SK-N-SH treated with all-trans-retinoic acid at 6 μM for 48 hours (cell line): ENCODE results near the gene DDX1.

Experiments
- ATAC-seq: fragments of 200-7000 bp; cut with Tn5 transposase; 3 replicates; pipeline ENCODE4 v1.9.1; 2020; ENCODE audit warnings: mild to moderate bottlenecking, moderate library complexity
- ARNTL ChIP-seq: fragments of 450-650 bp; formaldehyde crosslinking; IDR thresholded peaks from 2 replicates; pipeline ENCODE4 v1.5.0; 2020; ENCODE audit warnings: low read depth, mild to moderate bottlenecking, moderate library complexity, borderline replicate concordance
- BACH2 ChIP-seq: fragments of 250-450 bp; sonication (Bioruptor Pico); IDR thresholded peaks from 2 replicates; pipeline ENCODE4 v1.9.0; 2021; ENCODE audit warnings: mild to moderate bottlenecking, borderline replicate concordance
- CSDC2 ChIP-seq: fragments of 250-450 bp; sonication (Bioruptor Pico); IDR thresholded peaks from 2 replicates; pipeline ENCODE4 v1.5.0; 2020; ENCODE audit warnings: mild to moderate bottlenecking, moderate library complexity
- ESRRG ChIP-seq: fragments of 250-450 bp; sonication (Bioruptor Pico); IDR thresholded peaks from 2 replicates; pipeline ENCODE4 v1.6.1; 2021; ENCODE audit warnings: mild to moderate bottlenecking
- GLIS3 ChIP-seq: fragments of 250-450 bp; sonication (Bioruptor Pico); IDR thresholded peaks from 2 replicates; pipeline ENCODE4 v1.5.0; 2020; ENCODE audit warnings: mild to moderate bottlenecking, moderate library complexity
- ISL1 ChIP-seq: fragments of 250-450 bp; sonication (Bioruptor Pico); IDR thresholded peaks from 2 replicates; pipeline ENCODE4 v2.1.2; 2022; ENCODE audit warnings: mild to moderate bottlenecking, moderate library complexity
- OSR1 ChIP-seq: fragments of 250-450 bp; sonication (Bioruptor Pico); IDR thresholded peaks from 2 replicates; pipeline ENCODE4 v1.8.0; 2022; ENCODE audit warnings: moderate library complexity, mild to moderate bottlenecking, inconsistent platforms
- PPARA ChIP-seq: fragments of 250-450 bp; sonication (Bioruptor Pico); IDR thresholded peaks from 2 replicates; pipeline ENCODE4 v1.5.0; 2020; ENCODE audit warnings: mild to moderate bottlenecking, borderline replicate concordance
- RARB ChIP-seq: fragments of 250-450 bp; sonication (Bioruptor Pico); IDR thresholded peaks from 2 replicates; pipeline ENCODE4 v1.8.0; 2021; ENCODE audit warnings: mild to moderate bottlenecking, moderate library complexity
- SNAI2 ChIP-seq: fragments of 250-450 bp; sonication (Bioruptor Pico); IDR thresholded peaks from 2 replicates; pipeline ENCODE4 v1.5.0; 2020; ENCODE audit warnings: mild to moderate bottlenecking, moderate library complexity
- TCF4 ChIP-seq: fragments of 250-450 bp; sonication (Bioruptor Pico); IDR thresholded peaks from 2 replicates; pipeline ENCODE4 v1.8.0; 2021; ENCODE audit warnings: mild to moderate bottlenecking, moderate library complexity, borderline replicate concordance
- TSHZ2 ChIP-seq: fragments of 250-450 bp; sonication (Bioruptor Pico); IDR thresholded peaks from 2 replicates; pipeline ENCODE4 v1.5.0; 2020; ENCODE audit warnings: mild to moderate bottlenecking, moderate library complexity
- ZC3H10 ChIP-seq: fragments of 250-450 bp; sonication (Bioruptor Pico); IDR thresholded peaks from 2 replicates; pipeline ENCODE4 v1.5.1; 2021; ENCODE audit warnings: mild to moderate bottlenecking, moderate library complexity
- ZFP3 ChIP-seq: fragments of 250-450 bp; sonication (Bioruptor Pico); IDR thresholded peaks from 2 replicates; pipeline ENCODE4 v1.5.0; 2020; ENCODE audit warnings: mild to moderate bottlenecking, moderate library complexity
- ZFP30 ChIP-seq: fragments of 450-650 bp; formaldehyde crosslinking; IDR thresholded peaks from 2 replicates; pipeline ENCODE4 v1.5.0; 2022; ENCODE audit warnings: mild to moderate bottlenecking, moderate library complexity
- ZNF565 ChIP-seq: fragments of 450-650 bp; formaldehyde crosslinking; conservative IDR thresholded peaks from 2 replicates; pipeline ENCODE4 v1.5.0; 2020; ENCODE audit warnings: low read depth, mild to moderate bottlenecking, moderate library complexity
- ZNF70 ChIP-seq: fragments of 450-650 bp; formaldehyde crosslinking; IDR thresholded peaks from 2 replicates; pipeline ENCODE4 v1.5.0; 2020; ENCODE audit warnings: mild to moderate bottlenecking, moderate library complexity
- ZNF8 ChIP-seq: fragments of 450-650 bp; formaldehyde crosslinking; IDR thresholded peaks from 2 replicates; pipeline ENCODE4 v1.5.0; 2020; ENCODE audit warnings: mild to moderate bottlenecking, moderate library complexity
- TF ChIP-seq, protein P1 (sequence below): fragments of 250-450 bp; sonication (Bioruptor Pico); IDR thresholded peaks from 2 replicates; pipeline ENCODE4 v1.8.0; 2020; ENCODE audit warnings: mild to moderate bottlenecking, moderate library complexity, borderline replicate concordance
- TF ChIP-seq, protein P2 (sequence below): fragments of 250-450 bp; sonication (Bioruptor Pico); IDR thresholded peaks from 2 replicates; pipeline ENCODE4 v1.5.1; 2021; ENCODE audit warnings: mild to moderate bottlenecking, moderate library complexity

DDX1 gene

DNA sequence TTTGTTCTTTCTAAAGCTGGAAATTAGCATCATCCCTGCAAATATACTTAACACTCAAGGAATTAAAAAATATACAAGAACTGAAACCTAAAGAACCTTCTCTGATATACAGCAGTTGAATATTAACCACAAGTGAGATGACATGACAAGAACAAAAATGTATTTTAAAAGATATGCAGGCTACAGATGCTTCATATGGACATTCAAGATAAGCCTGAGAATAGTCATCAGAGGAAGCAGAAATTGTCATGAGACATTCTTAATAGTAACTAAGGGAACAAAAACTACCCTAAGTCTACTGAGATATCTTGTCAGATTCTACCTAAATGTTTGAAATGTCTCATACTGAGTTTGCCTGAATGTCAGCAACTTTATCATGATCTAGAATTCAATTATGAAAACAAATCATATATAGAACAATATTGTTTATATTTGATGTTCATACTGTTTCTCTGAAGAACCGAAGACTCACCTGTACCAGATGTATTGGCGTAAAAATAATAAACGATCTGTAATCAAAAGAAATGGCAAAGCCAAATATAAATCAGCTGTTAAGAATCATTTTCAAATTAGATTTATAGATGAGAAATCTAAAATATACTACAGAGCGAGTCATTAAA is 35.2 kb upstream of the DDX1 start:
- TF ChIP-seq, protein P1, sequence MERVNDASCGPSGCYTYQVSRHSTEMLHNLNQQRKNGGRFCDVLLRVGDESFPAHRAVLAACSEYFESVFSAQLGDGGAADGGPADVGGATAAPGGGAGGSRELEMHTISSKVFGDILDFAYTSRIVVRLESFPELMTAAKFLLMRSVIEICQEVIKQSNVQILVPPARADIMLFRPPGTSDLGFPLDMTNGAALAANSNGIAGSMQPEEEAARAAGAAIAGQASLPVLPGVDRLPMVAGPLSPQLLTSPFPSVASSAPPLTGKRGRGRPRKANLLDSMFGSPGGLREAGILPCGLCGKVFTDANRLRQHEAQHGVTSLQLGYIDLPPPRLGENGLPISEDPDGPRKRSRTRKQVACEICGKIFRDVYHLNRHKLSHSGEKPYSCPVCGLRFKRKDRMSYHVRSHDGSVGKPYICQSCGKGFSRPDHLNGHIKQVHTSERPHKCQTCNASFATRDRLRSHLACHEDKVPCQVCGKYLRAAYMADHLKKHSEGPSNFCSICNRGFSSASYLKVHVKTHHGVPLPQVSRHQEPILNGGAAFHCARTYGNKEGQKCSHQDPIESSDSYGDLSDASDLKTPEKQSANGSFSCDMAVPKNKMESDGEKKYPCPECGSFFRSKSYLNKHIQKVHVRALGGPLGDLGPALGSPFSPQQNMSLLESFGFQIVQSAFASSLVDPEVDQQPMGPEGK (CRISPR knock-in tag) = no peak
- TF ChIP-seq ZC3H10 (CRISPR knock-in tag) = no peak
- TF ChIP-seq TCF4 (CRISPR knock-in tag) = no peak
- no peak for TF ChIP-seq ZNF8 (CRISPR knock-in tag)
- TF ChIP-seq ARNTL = no peak
- TF ChIP-seq SNAI2 (CRISPR knock-in tag) = no peak
- TF ChIP-seq, all 23 proteins: peak for 0
- no peak for ATAC-seq

DNA sequence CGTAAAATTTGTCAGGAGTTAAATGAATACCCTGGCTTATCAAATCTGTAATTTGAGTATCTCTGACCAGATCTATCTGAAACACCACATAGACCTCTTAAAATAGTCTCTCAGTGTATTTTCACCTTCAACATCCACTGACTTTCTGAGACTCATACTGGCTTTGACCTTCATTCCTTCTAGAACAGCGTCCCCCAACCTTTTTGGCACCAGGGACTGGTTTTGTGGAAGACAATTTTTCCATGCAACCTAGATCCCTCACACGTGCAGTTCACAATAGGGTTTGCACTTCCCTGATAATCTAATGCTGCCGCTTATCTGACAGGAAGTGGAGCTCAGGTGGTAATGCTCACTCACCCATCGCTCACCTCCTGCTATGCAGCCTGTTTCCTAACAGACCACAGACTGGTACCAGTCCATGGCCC is 33.8 kb upstream of the DDX1 start:
- TF ChIP-seq OSR1 (CRISPR knock-in tag) (no peak), ESRRG (CRISPR knock-in tag) (no peak), ZFP3 (CRISPR knock-in tag) (no peak), BACH2 (CRISPR knock-in tag) (no peak), ZNF70 (CRISPR knock-in tag) (no peak), ZFP30 (CRISPR knock-in tag) (no peak)
- TF ChIP-seq, protein P2, sequence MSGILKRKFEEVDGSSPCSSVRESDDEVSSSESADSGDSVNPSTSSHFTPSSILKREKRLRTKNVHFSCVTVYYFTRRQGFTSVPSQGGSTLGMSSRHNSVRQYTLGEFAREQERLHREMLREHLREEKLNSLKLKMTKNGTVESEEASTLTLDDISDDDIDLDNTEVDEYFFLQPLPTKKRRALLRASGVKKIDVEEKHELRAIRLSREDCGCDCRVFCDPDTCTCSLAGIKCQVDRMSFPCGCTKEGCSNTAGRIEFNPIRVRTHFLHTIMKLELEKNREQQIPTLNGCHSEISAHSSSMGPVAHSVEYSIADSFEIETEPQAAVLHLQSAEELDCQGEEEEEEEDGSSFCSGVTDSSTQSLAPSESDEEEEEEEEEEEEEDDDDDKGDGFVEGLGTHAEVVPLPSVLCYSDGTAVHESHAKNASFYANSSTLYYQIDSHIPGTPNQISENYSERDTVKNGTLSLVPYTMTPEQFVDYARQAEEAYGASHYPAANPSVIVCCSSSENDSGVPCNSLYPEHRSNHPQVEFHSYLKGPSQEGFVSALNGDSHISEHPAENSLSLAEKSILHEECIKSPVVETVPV (CRISPR knock-in tag) = no peak
- TF ChIP-seq, all 23 proteins: peak for 0
- ATAC-seq = no peak

- no peak for ATAC-seq
- TF ChIP-seq ZNF8 (CRISPR knock-in tag) (no peak), ESRRG (CRISPR knock-in tag) (no peak), BACH2 (CRISPR knock-in tag) (no peak), CSDC2 (CRISPR knock-in tag) (no peak), PPARA (CRISPR knock-in tag) (no peak), GLIS3 (CRISPR knock-in tag) (no peak), TCF4 (CRISPR knock-in tag) (no peak), ISL1 (no peak)
- TF ChIP-seq, protein P2 (CRISPR knock-in tag) = no peak
- TF ChIP-seq, protein P1 (CRISPR knock-in tag) = no peak
Observed at GRCh38 chr2:15559379-15560139, 32.1 kb upstream of the DDX1 start.

GRCh38 chr2:15560140-15560987 is 31.3 kb upstream of the DDX1 start:
- ATAC-seq = peak; percentile 90
- TF ChIP-seq ZNF565 (CRISPR knock-in tag) = no peak
- no peak for TF ChIP-seq TSHZ2
- TF ChIP-seq GLIS3 (CRISPR knock-in tag) = no peak
- TF ChIP-seq RARB (CRISPR knock-in tag) = no peak
